Endothelial cell of umbilical vein (primary cell): ENCODE measurements around the gene GRM8. TPM values are rescaled to one million over a fixed set of nuclear protein-coding genes. Genes with fewer than 3 reads are reported as not detected.

ENCODE experiments used
- BruUV-seq: library from RNA; stranded (reverse); fragments of 400-500 nt; replicated peaks from 2 replicates; lab custom pipeline; 2021; lab: Mats Ljungman, UMichigan
- CTCF ChIA-PET: fragments of 300-600, 350-600 bp; sonication (Branson Sonifier 250); formaldehyde crosslinking; loops from one replicate; lab custom pipeline; 2021; ENCODE audit warnings: antibody characterized with exemption, inconsistent platforms; lab: Charles Lee
- POLR2A ChIA-PET: fragments of 300-600, 350-600 bp; sonication (Branson Sonifier 250); formaldehyde crosslinking; loops from one replicate; lab custom pipeline; 2021; ENCODE audit warnings: antibody characterized with exemption, inconsistent platforms; lab: Charles Lee
- DNase-seq: peaks from one replicate; pipeline ENCODE4 v3.0.0-alpha.2; 2011; ENCODE audit warnings: low read depth, low spot score
- FAIRE-seq: peaks from 2 replicates; lab custom pipeline; 2011; peaks lifted over from hg19 to GRCh38; lab: Jason Lieb, UNC
- H2AFZ ChIP-seq: 2 replicates; pipeline ENCODE4 v1.6.0; 2012; ENCODE audit warnings: low read depth, low read length, control low read depth, inconsistent platforms
- H3K27ac ChIP-seq: 2 replicates; pipeline ENCODE4 v1.5.1; 2011; ENCODE audit warnings: low read depth, mild to moderate bottlenecking, control low read depth, low read length, moderate library complexity; ENCODE audit not compliant: insufficient read depth
- H3K27me3 ChIP-seq, 2 experiments: 2 replicates each; pipeline versions ENCODE4 v1.6.0 to v1.6.1; 2011; ENCODE audit warnings: low read length in 2 of 2, mixed read lengths in 1 of 2; ENCODE audit not compliant: control insufficient read depth in 2 of 2, insufficient read depth in 2 of 2
- H3K36me3 ChIP-seq, 2 experiments: 2 replicates in 1 of 2; 3 replicates in 1 of 2; pipeline ENCODE4 v1.5.1; 2011; ENCODE audit warnings: low read length in 2 of 2, mild to moderate bottlenecking in 1 of 2, moderate library complexity in 1 of 2; ENCODE audit not compliant: control insufficient read depth in 2 of 2, insufficient read depth in 2 of 2; ENCODE audit errors: extremely low read depth in 1 of 2
- H3K4me1 ChIP-seq: 3 replicates; pipeline ENCODE4 v1.5.1; 2011; ENCODE audit warnings: mild to moderate bottlenecking, low read length; ENCODE audit not compliant: control insufficient read depth, insufficient read depth; ENCODE audit errors: extremely low read depth
- H3K4me2 ChIP-seq: 2 replicates; pipeline ENCODE4 v1.6.1; 2011; ENCODE audit warnings: low read length, control low read depth, mixed read lengths; ENCODE audit not compliant: insufficient read depth
- H3K4me3 ChIP-seq, 3 experiments: fragments of 200-600 bp in 1 of 3; sonication (generic), shearing (Covaris generic) in 1 of 3; replicated peaks in 1 of 3; 2 replicates each; pipeline ENCODE4 v1.5.1; 2011 to 2016; ENCODE audit warnings: control low read depth in 3 of 3, low read length in 3 of 3, mild to moderate bottlenecking in 2 of 3, inconsistent platforms in 1 of 3, low read depth in 1 of 3, moderate library complexity in 1 of 3; ENCODE audit not compliant: insufficient read depth in 1 of 3
- H3K79me2 ChIP-seq: 2 replicates; pipeline ENCODE4 v1.6.0; 2012; ENCODE audit warnings: low read length, inconsistent platforms; ENCODE audit not compliant: control insufficient read depth, insufficient read depth
- H3K9ac ChIP-seq: replicated peaks from 2 replicates; pipeline ENCODE3; 2011; ENCODE audit warnings: low read length, control low read depth; ENCODE audit not compliant: insufficient read depth; ENCODE audit errors: extremely low read depth
- H3K9me1 ChIP-seq: replicated peaks from 3 replicates; pipeline ENCODE4 v1.6.0; 2011; ENCODE audit warnings: mild to moderate bottlenecking, low read length; ENCODE audit not compliant: control insufficient read depth, insufficient read depth; ENCODE audit errors: extremely low read depth
- H3K9me3 ChIP-seq: replicated peaks from 2 replicates; pipeline ENCODE4 v1.5.1; 2012; ENCODE audit warnings: low read length, inconsistent platforms; ENCODE audit not compliant: control insufficient read depth, insufficient read depth
- H4K20me1 ChIP-seq: replicated peaks from 2 replicates; pipeline ENCODE3; 2011; ENCODE audit warnings: mild to moderate bottlenecking, low read length; ENCODE audit not compliant: control insufficient read depth, insufficient read depth; ENCODE audit errors: extremely low read depth
- CTCF ChIP-seq, 2 donors: IDR thresholded peaks; 1 replicate in 1 of 2; 2 replicates in 1 of 2; pipeline ENCODE4 v1.5.1; 2011; ENCODE audit warnings: low read length in 2 of 2, mild to moderate bottlenecking in 2 of 2, moderate library complexity in 2 of 2, control low read depth in 1 of 2, inconsistent platforms in 1 of 2, low read depth in 1 of 2; ENCODE audit not compliant: insufficient read depth in 1 of 2; ENCODE audit errors: extremely low read depth in 1 of 2
- EZH2 ChIP-seq: IDR thresholded peaks from 2 replicates; pipeline ENCODE4 v1.6.1; 2012; ENCODE audit warnings: borderline replicate concordance, low read depth, mild to moderate bottlenecking, moderate library complexity, low read length, inconsistent platforms; ENCODE audit not compliant: severe bottlenecking
- FOS ChIP-seq: IDR thresholded peaks from 2 replicates; pipeline ENCODE4 v1.6.1; 2011; ENCODE audit warnings: mild to moderate bottlenecking, low read length, moderate library complexity, borderline replicate concordance; ENCODE audit not compliant: insufficient read depth
- GATA2 ChIP-seq: IDR thresholded peaks from 2 replicates; pipeline ENCODE4 v1.7.0; 2011; ENCODE audit warnings: low read depth, mild to moderate bottlenecking, moderate library complexity, mixed read lengths, low read length; ENCODE audit not compliant: insufficient read length, insufficient read depth
- JUN ChIP-seq: IDR thresholded peaks from 2 replicates; pipeline ENCODE4 v1.6.1; 2011; ENCODE audit warnings: borderline replicate concordance, low read depth; ENCODE audit not compliant: insufficient read length, insufficient read depth
- MAX ChIP-seq: IDR thresholded peaks from 2 replicates; pipeline ENCODE4 v1.6.1; 2011; ENCODE audit not compliant: insufficient read depth, insufficient read length
- MYC ChIP-seq: IDR thresholded peaks from one replicate; pipeline ENCODE4 v1.6.1; 2011; ENCODE audit warnings: mild to moderate bottlenecking, low read depth, low read length
- POLR2A ChIP-seq: IDR thresholded peaks from 2 replicates; pipeline ENCODE4 v1.6.1; 2012; ENCODE audit warnings: low read depth, mild to moderate bottlenecking, control low read depth, low read length
- POLR2AphosphoS5 ChIP-seq: IDR thresholded peaks from 2 replicates; pipeline ENCODE4 v1.6.1; 2012; ENCODE audit warnings: low read depth, mild to moderate bottlenecking, control low read depth, low read length, moderate library complexity; ENCODE audit not compliant: insufficient read depth
- dilution Hi-C: fragments of 300-500 bp; cut with MboI; formaldehyde crosslinking; loops from one replicate; pipeline ENCODE4 v1.15.0; 2019; ENCODE audit warnings: low sequenced_read_pairs; ENCODE audit not compliant: extremely low pct_ligation_motif_present
- intact Hi-C: fragments of 100-400 bp; cut with micrococcal nuclease; formaldehyde crosslinking; loops from one replicate; pipeline ENCODE4 v1.10.0; 2022
- polyA plus RNA-seq, 4 experiments: library from polyadenylated mRNA; depleted of rRNA in 3 of 4; stranded (reverse) in 3 of 4; unstranded in 1 of 4; fragments of >200 nt; gene quantifications; 2 replicates each; pipeline versions ENCODE4 v1.2.1 to v1.2.3, GENCODE V29; 2011 to 2012; ENCODE audit warnings: missing spikeins in 1 of 4
- total RNA-seq: library from RNA; stranded (reverse); gene quantifications from 2 replicates; pipeline ENCODE4 v1.2.3, GENCODE V29; 2021

Gene GRM8
- total and polyA plus RNA-seq, 2 donors (not counting 3 experiments of a cell fraction or from before 2014, with no cell fraction given) = not detected

- no peaks in the 10 kb centered on the region for H4K20me1 ChIP-seq
- H3K9me1 ChIP-seq = no peaks in the 10 kb centered on the region
- H3K4me1 ChIP-seq = no peaks in the 10 kb centered on the region
- TF ChIP-seq MYC (no peak), JUN (no peak), CTCF (IDR thresholded peaks at IDR 0.05; ENCODE audit: extremely low read depth in 1 of 2, insufficient read depth in 1 of 2, low read depth in 1 of 2, low read length in 2 of 2) (no peak), EZH2 (no peak), GATA2 (no peak), POLR2A (no peak), FOS (no peak), POLR2AphosphoS5 (no peak), MAX (no peak)
- H3K27me3 ChIP-seq = no peaks in the 10 kb centered on the region
- DNase-seq = no peak
- H3K9me3 ChIP-seq = no peaks in the 10 kb centered on the region
- no peak overlapping the region for H3K27ac ChIP-seq
- dilution Hi-C loops (no loop called here), intact Hi-C loops (no loop called here)
- no peaks in the 10 kb centered on the region for H3K79me2 ChIP-seq
- H3K36me3 ChIP-seq = no peaks in the 10 kb centered on the region
- no peak overlapping the region for H3K4me3 ChIP-seq
- ChIA-PET POLR2A (no interaction called here), CTCF (no interaction called here)
- no peak for FAIRE-seq
- H3K4me2 ChIP-seq = no peak overlapping the region
- H2AFZ ChIP-seq = no peak overlapping the region
- BruUV-seq = no TSS peak
- no peak overlapping the region for H3K9ac ChIP-seq
These were observed 34.4 kb upstream of the GRM8 start for GRCh38 chr7:127287133-127287532.
